Neuronal stem cell (in vitro differentiated cells): ENCODE results near the gene PKP4.

Experiments used
- DNase-seq: peaks from one replicate; pipeline ENCODE4 v3.0.0-alpha.2; 2013; ENCODE audit warnings: low spot score
- H2AFZ ChIP-seq: one replicate; pipeline ENCODE4 v1.6.1; 2013; ENCODE audit warnings: mild to moderate bottlenecking, low read length, inconsistent platforms
- H2AK5ac ChIP-seq: 2 replicates; pipeline ENCODE4 v1.6.1; 2013; ENCODE audit warnings: low read depth, mild to moderate bottlenecking, inconsistent platforms, low read length, moderate library complexity, mixed read lengths
- H2BK120ac ChIP-seq: 2 replicates; pipeline ENCODE4 v1.6.1; 2013; ENCODE audit warnings: low read depth, mild to moderate bottlenecking, inconsistent platforms, low read length, moderate library complexity, mixed read lengths
- H2BK12ac ChIP-seq: one replicate; pipeline ENCODE4 v1.6.1; 2013; ENCODE audit warnings: low read length, inconsistent platforms
- H2BK15ac ChIP-seq: 2 replicates; pipeline ENCODE4 v1.6.1; 2013; ENCODE audit warnings: mild to moderate bottlenecking, low read length, inconsistent platforms, mixed read lengths
- H2BK5ac ChIP-seq: one replicate; pipeline ENCODE4 v1.6.1; 2013; ENCODE audit warnings: inconsistent platforms, mild to moderate bottlenecking, low read length, moderate library complexity
- H3K14ac ChIP-seq: one replicate; pipeline ENCODE4 v1.6.1; 2013; ENCODE audit warnings: low read length, inconsistent platforms
- H3K18ac ChIP-seq: 2 replicates; pipeline ENCODE4 v1.6.1; 2013; ENCODE audit warnings: low read length, inconsistent platforms
- H3K23ac ChIP-seq: 2 replicates; pipeline ENCODE4 v1.6.1; 2013; ENCODE audit warnings: low read depth, mild to moderate bottlenecking, mixed read lengths, low read length, inconsistent platforms; ENCODE audit not compliant: poor library complexity
- H3K27ac ChIP-seq: replicated peaks from 3 replicates; pipeline ENCODE4 v1.5.1; 2013; ENCODE audit warnings: low read length, inconsistent platforms
- H3K27me3 ChIP-seq, 3 experiments: 2 replicates each; pipeline ENCODE4 v1.6.1; 2013; ENCODE audit warnings: low read length in 3 of 3, mild to moderate bottlenecking in 2 of 3, inconsistent platforms in 1 of 3, low read depth in 1 of 3, mixed read lengths in 1 of 3, moderate library complexity in 1 of 3; ENCODE audit not compliant: control insufficient read depth in 3 of 3, insufficient read depth in 3 of 3
- H3K36me3 ChIP-seq, 2 donors: replicated peaks in 1 of 2; 2 replicates each; pipeline ENCODE4 v1.6.1; 2013; ENCODE audit warnings: low read length in 2 of 2; ENCODE audit not compliant: control insufficient read depth in 2 of 2, insufficient read depth in 2 of 2
- H3K4ac ChIP-seq: 2 replicates; pipeline ENCODE4 v1.6.1; 2013; ENCODE audit warnings: inconsistent platforms, mild to moderate bottlenecking, low read length, moderate library complexity
- H3K4me1 ChIP-seq, 2 donors: 1 replicate in 1 of 2; 2 replicates in 1 of 2; pipeline ENCODE4 v1.6.1; 2013; ENCODE audit warnings: low read length in 2 of 2, low read depth in 1 of 2; ENCODE audit not compliant: control insufficient read depth in 2 of 2, insufficient read depth in 1 of 2
- H3K4me2 ChIP-seq: one replicate; pipeline ENCODE4 v1.6.1; 2013; ENCODE audit warnings: mild to moderate bottlenecking, low read length, inconsistent platforms; ENCODE audit not compliant: insufficient read depth, poor library complexity, severe bottlenecking
- H3K4me3 ChIP-seq, 2 donors: 2 replicates each; pipeline ENCODE4 v1.5.1; 2013; ENCODE audit warnings: low read length in 2 of 2, mild to moderate bottlenecking in 2 of 2, inconsistent platforms in 1 of 2, moderate library complexity in 1 of 2
- H3K79me1 ChIP-seq: one replicate; pipeline ENCODE4 v1.6.1; 2013; ENCODE audit warnings: low read depth, mild to moderate bottlenecking, inconsistent platforms, low read length, moderate library complexity
- H3K9ac ChIP-seq: one replicate; pipeline ENCODE4 v1.6.1; 2013; ENCODE audit warnings: mild to moderate bottlenecking, low read depth, low read length, inconsistent platforms; ENCODE audit not compliant: poor library complexity
- H3K9me3 ChIP-seq, 2 donors: replicated peaks in 1 of 2; 2 replicates each; pipeline versions ENCODE3 to v1.6.1; 2013; ENCODE audit warnings: low read length in 2 of 2, mild to moderate bottlenecking in 2 of 2, inconsistent platforms in 1 of 2, low read depth in 1 of 2, mixed read lengths in 1 of 2, moderate library complexity in 1 of 2; ENCODE audit not compliant: control insufficient read depth in 2 of 2, insufficient read depth in 1 of 2
- H4K8ac ChIP-seq: one replicate; pipeline ENCODE4 v1.6.1; 2013; ENCODE audit warnings: low read depth, mild to moderate bottlenecking, inconsistent platforms, low read length, moderate library complexity
- H4K91ac ChIP-seq: one replicate; pipeline ENCODE4 v1.6.1; 2013; ENCODE audit warnings: low read length, low read depth, mild to moderate bottlenecking, inconsistent platforms; ENCODE audit not compliant: poor library complexity
- WGBS, 2 donors: extraction: QIAGEN DNeasy Blood & Tissue Kit; methylation state at CpG; one replicate each; pipeline ENCODE4 v1.1.7; 2013; ENCODE audit warnings: missing lambda C conversion rate in 2 of 2, mixed read lengths in 1 of 2; ENCODE audit not compliant: insufficient read length in 2 of 2, insufficient replicate concordance in 1 of 2; ENCODE audit errors: extremely low coverage in 2 of 2; 5-methylcytosine and 5-hydroxymethylcytosine counted together

The PKP4 gene

GRCh38 chr2:158662421-158662820 lies 205.7 kb downstream of the PKP4 start:
- WGBS, 2 donors = no CpG with 5 or more reads among the region's 6 CpGs
- DNase-seq = no peak
- no peak overlapping the region for H3K27ac ChIP-seq
- no peak overlapping the region for H3K9ac ChIP-seq
- H3K14ac ChIP-seq = no peak overlapping the region
- no peak overlapping the region for H4K8ac ChIP-seq
- peaks cover 41 to 68% of the 10 kb centered on the region in 2 donors for H3K36me3 ChIP-seq
- H2BK5ac ChIP-seq = no peak overlapping the region
- no peaks in the 10 kb centered on the region for H3K27me3 ChIP-seq
- H3K4ac ChIP-seq = no peak overlapping the region
- H3K18ac ChIP-seq = no peak overlapping the region
- no peak overlapping the region for H3K4me3 ChIP-seq
- no peaks in the 10 kb centered on the region for H3K4me1 ChIP-seq
- no peak overlapping the region for H2BK15ac ChIP-seq
- no peak overlapping the region for H2AK5ac ChIP-seq
- H3K79me1 ChIP-seq = no peaks in the 10 kb centered on the region
- no peak overlapping the region for H2BK12ac ChIP-seq
- no peak overlapping the region for H2AFZ ChIP-seq
- no peaks in the 10 kb centered on the region for H3K9me3 ChIP-seq
- no peak overlapping the region for H3K23ac ChIP-seq
- no peak overlapping the region for H2BK120ac ChIP-seq
- no peak overlapping the region for H3K4me2 ChIP-seq
- H4K91ac ChIP-seq = no peak overlapping the region

- H3K4me2 ChIP-seq = no peak overlapping the region
- no peak overlapping the region for H2BK5ac ChIP-seq
- H3K27ac ChIP-seq = no peak overlapping the region
- no peak for DNase-seq
- H3K23ac ChIP-seq = no peak overlapping the region
- WGBS, 2 donors = no CpG with 5 or more reads among the region's 6 CpGs
- no peaks in the 10 kb centered on the region for H3K9me3 ChIP-seq
- no peak overlapping the region for H3K4me3 ChIP-seq
- H3K36me3 ChIP-seq = peaks cover 44 to 81% of the 10 kb centered on the region in 2 donors
- H2AFZ ChIP-seq = no peak overlapping the region
- no peaks in the 10 kb centered on the region for H3K27me3 ChIP-seq
- no peak overlapping the region for H4K8ac ChIP-seq
- no peak overlapping the region for H2BK15ac ChIP-seq
- no peak overlapping the region for H4K91ac ChIP-seq
- no peak overlapping the region for H2BK12ac ChIP-seq
- H3K79me1 ChIP-seq = no peaks in the 10 kb centered on the region
- no peak overlapping the region for H3K14ac ChIP-seq
- no peak overlapping the region for H3K18ac ChIP-seq
- no peak overlapping the region for H2AK5ac ChIP-seq
- no peaks in the 10 kb centered on the region for H3K4me1 ChIP-seq
- no peak overlapping the region for H3K4ac ChIP-seq
- H3K9ac ChIP-seq = no peak overlapping the region
- H2BK120ac ChIP-seq = no peak overlapping the region
Measured at GRCh38 chr2:158663796-158664195, 207.0 kb downstream of the PKP4 start.

GRCh38 chr2:158664987-158665386 lies 208.2 kb downstream of the PKP4 start:
- H3K9ac ChIP-seq = no peak overlapping the region
- H3K4me3 ChIP-seq = no peak overlapping the region
- no peak overlapping the region for H2AK5ac ChIP-seq
- H4K91ac ChIP-seq = no peak overlapping the region
- no peaks in the 10 kb centered on the region for H3K9me3 ChIP-seq
- peaks cover 46 to 92% of the 10 kb centered on the region in 2 donors for H3K36me3 ChIP-seq
- no peak overlapping the region for H3K27ac ChIP-seq
- no peak overlapping the region for H2BK5ac ChIP-seq
- no peak overlapping the region for H3K14ac ChIP-seq
- no peaks in the 10 kb centered on the region for H3K27me3 ChIP-seq
- no peak overlapping the region for H4K8ac ChIP-seq
- H3K4ac ChIP-seq = no peak overlapping the region
- no peak overlapping the region for H2BK12ac ChIP-seq
- H2BK15ac ChIP-seq = no peak overlapping the region
- no peak overlapping the region for H2AFZ ChIP-seq
- WGBS, 2 donors = no CpG with 5 or more reads among the region's 3 CpGs
- H3K18ac ChIP-seq = no peak overlapping the region
- no peak overlapping the region for H3K23ac ChIP-seq
- no peak overlapping the region for H2BK120ac ChIP-seq
- no peaks in the 10 kb centered on the region for H3K4me1 ChIP-seq
- no peaks in the 10 kb centered on the region for H3K79me1 ChIP-seq
- no peak overlapping the region for H3K4me2 ChIP-seq
- DNase-seq = no peak

- WGBS, 2 donors = no CpG with 5 or more reads among the region's 5 CpGs
- no peak overlapping the region for H3K4me3 ChIP-seq
- no peak overlapping the region for H2AK5ac ChIP-seq
- no peak overlapping the region for H3K27ac ChIP-seq
- H3K27me3 ChIP-seq = no peaks in the 10 kb centered on the region
- no peaks in the 10 kb centered on the region for H3K79me1 ChIP-seq
- no peak for DNase-seq
- no peak overlapping the region for H3K23ac ChIP-seq
- no peaks in the 10 kb centered on the region for H3K4me1 ChIP-seq
- H2BK12ac ChIP-seq = no peak overlapping the region
- no peaks in the 10 kb centered on the region for H3K9me3 ChIP-seq
- no peak overlapping the region for H3K4me2 ChIP-seq
- no peak overlapping the region for H2BK120ac ChIP-seq
- no peak overlapping the region for H2BK5ac ChIP-seq
- H3K9ac ChIP-seq = no peak overlapping the region
- H4K91ac ChIP-seq = no peak overlapping the region
- H3K36me3 ChIP-seq = peaks cover 49 to 95% of the 10 kb centered on the region in 2 donors
- no peak overlapping the region for H4K8ac ChIP-seq
- no peak overlapping the region for H3K14ac ChIP-seq
- H2BK15ac ChIP-seq = no peak overlapping the region
- H3K18ac ChIP-seq = no peak overlapping the region
- H2AFZ ChIP-seq = no peak overlapping the region
- no peak overlapping the region for H3K4ac ChIP-seq
Measured at GRCh38 chr2:158665536-158666302, 209.0 kb downstream of the PKP4 start.
